Left ventricle myocardium superior (tissue), 1 donor: ENCODE data around the gene SYTL3. TPM values are rescaled to one million over a fixed set of nuclear protein-coding genes. Genes with fewer than 3 reads are reported as not detected.

Source experiments
- microRNA-seq: library from miRNA; unstranded; fragments of <30 nt; microRNA quantifications from one replicate; pipeline ENCODE4 v1.2.0, GENCODE V29; 2020; ENCODE audit warnings: borderline number of aligned reads
- total RNA-seq: library from RNA; stranded (reverse); fragmentation: NEBNext Ultra II Directional; extraction: Animal tissue kit (Norgen Biotek cat#: 25700); gene quantifications from one replicate; pipeline ENCODE4 v1.2.1, GENCODE V29; 2021
- donor health status: DM: no; HTN: yes; CAD: no; lungs with severe emphysema.

SYTL3 gene
- total RNA-seq, 1 donor from 2014 or later, result 10.8 TPM

Small RNAs within 50 kb of the gene (microRNA-seq; reads per million reads assigned to microRNA genes)
- gene MIR3918, result not detected
- not detected for gene MIR7161

Other genes with a start within 250 kb of the SYTL3 start
- gene TMEM181, start 90.0 kb upstream of the SYTL3 start, total RNA-seq, result 9.6 TPM
- 130 TPM for gene DYNLT1, start 5.3 kb upstream of the SYTL3 start, total RNA-seq
- 195 TPM for gene EZR, start 169.3 kb downstream of the SYTL3 start, total RNA-seq